Measurements from ENCODE around the gene DARS2.
"Not testable (repeated sequence)": the region's sequence is repeated elsewhere in the genome, so short reads cannot be mapped to it uniquely, and the experiment has no call there.

Gene DARS2

GRCh38 chr1:173823781-173824314, 625 bp upstream of the DARS2 start:
- peaks cover 9 to 11% of the 10 kb centered on the region in 2 donors for H3K4me1 ChIP-seq (ENCODE audit: control insufficient read depth in 1 of 2, insufficient read depth in 2 of 2, low read length in 2 of 2)
- no peaks in the 10 kb centered on the region for H3K9me3 ChIP-seq (ENCODE audit: control insufficient read depth in 1 of 2, low read length in 2 of 2)
- H3K36me3 ChIP-seq (ENCODE audit: control insufficient read depth in 1 of 2, insufficient read depth in 2 of 2, low read length in 2 of 2): peaks cover 0 to 9% of the 10 kb centered on the region in 2 donors
- H3K27me3 ChIP-seq (ENCODE audit: low read depth, low read length): no peaks in the 10 kb centered on the region
- H3K27ac ChIP-seq (ENCODE audit: low read length): peak overlapping the region; percentile 90
- peak overlapping the region; percentile 84 to 96 for H3K4me3 ChIP-seq (ENCODE audit: low read depth in 1 of 2, low read length in 2 of 2)

- no peaks in the 10 kb centered on the region for H3K27me3 ChIP-seq (ENCODE audit: low read depth, low read length)
- H3K27ac ChIP-seq (ENCODE audit: low read length): no peak overlapping the region
- H3K4me1 ChIP-seq (ENCODE audit: control insufficient read depth in 1 of 2, insufficient read depth in 2 of 2, low read length in 2 of 2): peaks cover 9 to 11% of the 10 kb centered on the region in 2 donors
- no peak overlapping the region for H3K4me3 ChIP-seq (ENCODE audit: low read depth in 1 of 2, low read length in 2 of 2)
- H3K9me3 ChIP-seq (ENCODE audit: control insufficient read depth in 1 of 2, low read length in 2 of 2): no peaks in the 10 kb centered on the region
- peaks cover 5 to 26% of the 10 kb centered on the region in 2 donors for H3K36me3 ChIP-seq (ENCODE audit: control insufficient read depth in 1 of 2, insufficient read depth in 2 of 2, low read length in 2 of 2)
These were observed 3.1 kb downstream of the DARS2 start for GRCh38 chr1:173827611-173828010.

- H3K9me3 ChIP-seq (ENCODE audit: control insufficient read depth in 1 of 2, low read length in 2 of 2): no peaks in the 10 kb centered on the region
- H3K36me3 ChIP-seq (ENCODE audit: control insufficient read depth in 1 of 2, insufficient read depth in 2 of 2, low read length in 2 of 2): peaks cover 18 to 43% of the 10 kb centered on the region in 2 donors
- H3K4me1 ChIP-seq (ENCODE audit: control insufficient read depth in 1 of 2, insufficient read depth in 2 of 2, low read length in 2 of 2): no peaks in the 10 kb centered on the region
- no peaks in the 10 kb centered on the region for H3K27me3 ChIP-seq (ENCODE audit: low read depth, low read length)
- no peak overlapping the region for H3K27ac ChIP-seq (ENCODE audit: low read length)
- H3K4me3 ChIP-seq (ENCODE audit: low read depth in 1 of 2, low read length in 2 of 2): no peak overlapping the region
These were observed 8.3 kb downstream of the DARS2 start for GRCh38 chr1:173832748-173833147.

GRCh38 chr1:173852105-173852504, 27.6 kb downstream of the DARS2 start:
- Histone ChIP-seq H3K36me3 (ENCODE audit: control insufficient read depth in 1 of 2, insufficient read depth in 2 of 2, low read length in 2 of 2) (peaks cover 12 to 18% of the 10 kb centered on the region in 2 donors), H3K4me1 (ENCODE audit: control insufficient read depth in 1 of 2, insufficient read depth in 2 of 2, low read length in 2 of 2) (no peaks in the 10 kb centered on the region)

GRCh38 chr1:173853074-173853473, 28.6 kb downstream of the DARS2 start:
- no peak overlapping the region for H3K4me3 ChIP-seq (ENCODE audit: low read depth in 1 of 2, low read length in 2 of 2)
- no peak overlapping the region for H3K27ac ChIP-seq (ENCODE audit: low read length)
- H3K9me3 ChIP-seq (ENCODE audit: control insufficient read depth in 1 of 2, low read length in 2 of 2): no peaks in the 10 kb centered on the region
- no peaks in the 10 kb centered on the region for H3K4me1 ChIP-seq (ENCODE audit: control insufficient read depth in 1 of 2, insufficient read depth in 2 of 2, low read length in 2 of 2)
- peaks cover 21 to 28% of the 10 kb centered on the region in 2 donors for H3K36me3 ChIP-seq (ENCODE audit: control insufficient read depth in 1 of 2, insufficient read depth in 2 of 2, low read length in 2 of 2)
- no peaks in the 10 kb centered on the region for H3K27me3 ChIP-seq (ENCODE audit: low read depth, low read length)

More at GRCh38 chr1:173852105-173852504, 27.6 kb downstream of the DARS2 start:
- no peaks in the 10 kb centered on the region for H3K9me3 ChIP-seq (ENCODE audit: control insufficient read depth in 1 of 2, low read length in 2 of 2)
- H3K27me3 ChIP-seq (ENCODE audit: low read depth, low read length): no peaks in the 10 kb centered on the region
- H3K4me3 ChIP-seq (ENCODE audit: low read depth in 1 of 2, low read length in 2 of 2): no peak overlapping the region
- no peak overlapping the region for H3K27ac ChIP-seq (ENCODE audit: low read length)

- no peak overlapping the region for H3K4me3 ChIP-seq (ENCODE audit: low read depth in 1 of 2, low read length in 2 of 2)
- H3K27me3 ChIP-seq (ENCODE audit: low read depth, low read length): no peaks in the 10 kb centered on the region
- H3K9me3 ChIP-seq (ENCODE audit: control insufficient read depth in 1 of 2, low read length in 2 of 2): no peaks in the 10 kb centered on the region
- H3K27ac ChIP-seq (ENCODE audit: low read length): no peak overlapping the region
- peaks cover 19 to 23% of the 10 kb centered on the region in 2 donors for H3K36me3 ChIP-seq (ENCODE audit: control insufficient read depth in 1 of 2, insufficient read depth in 2 of 2, low read length in 2 of 2)
- H3K4me1 ChIP-seq (ENCODE audit: control insufficient read depth in 1 of 2, insufficient read depth in 2 of 2, low read length in 2 of 2): no peaks in the 10 kb centered on the region
These were observed 31.5 kb downstream of the DARS2 start for GRCh38 chr1:173856014-173856413.

- Histone ChIP-seq H3K36me3 (ENCODE audit: control insufficient read depth in 1 of 2, insufficient read depth in 2 of 2, low read length in 2 of 2) (peaks cover 19 to 20% of the 10 kb centered on the region in 2 donors), H3K4me1 (ENCODE audit: control insufficient read depth in 1 of 2, insufficient read depth in 2 of 2, low read length in 2 of 2) (no peaks in the 10 kb centered on the region), H3K4me3 (ENCODE audit: low read depth in 1 of 2, low read length in 2 of 2) (no peak overlapping the region), H3K27ac (ENCODE audit: low read length) (no peak overlapping the region), H3K27me3 (ENCODE audit: low read depth, low read length) (no peaks in the 10 kb centered on the region), H3K9me3 (ENCODE audit: control insufficient read depth in 1 of 2, low read length in 2 of 2) (no peaks in the 10 kb centered on the region)
These were observed 32.4 kb downstream of the DARS2 start for GRCh38 chr1:173856903-173857302.

GRCh38 chr1:173857363-173857917, 33.0 kb downstream of the DARS2 start:
- Histone ChIP-seq H3K27me3 (ENCODE audit: low read depth, low read length) (no peaks in the 10 kb centered on the region), H3K27ac (ENCODE audit: low read length) (no peak overlapping the region), H3K36me3 (ENCODE audit: control insufficient read depth in 1 of 2, insufficient read depth in 2 of 2, low read length in 2 of 2) (peaks cover 19 to 22% of the 10 kb centered on the region in 2 donors), H3K9me3 (ENCODE audit: control insufficient read depth in 1 of 2, low read length in 2 of 2) (no peaks in the 10 kb centered on the region), H3K4me1 (ENCODE audit: control insufficient read depth in 1 of 2, insufficient read depth in 2 of 2, low read length in 2 of 2) (no peaks in the 10 kb centered on the region), H3K4me3 (ENCODE audit: low read depth in 1 of 2, low read length in 2 of 2) (no peak overlapping the region)

GRCh38 chr1:173859547-173859946, 35.1 kb downstream of the DARS2 start:
- not testable (repeated sequence) for H3K4me1 ChIP-seq (ENCODE audit: control insufficient read depth in 1 of 2, insufficient read depth in 2 of 2, low read length in 2 of 2); H3K9me3 ChIP-seq (ENCODE audit: control insufficient read depth in 1 of 2, low read length in 2 of 2); H3K4me3 ChIP-seq (ENCODE audit: low read depth in 1 of 2, low read length in 2 of 2); H3K27me3 ChIP-seq (ENCODE audit: low read depth, low read length); H3K27ac ChIP-seq (ENCODE audit: low read length)
- H3K36me3 ChIP-seq (ENCODE audit: control insufficient read depth in 1 of 2, insufficient read depth in 2 of 2, low read length in 2 of 2): peaks cover 33 to 38% of the 10 kb centered on the region in 2 donors

- no peaks in the 10 kb centered on the region for H3K9me3 ChIP-seq (ENCODE audit: control insufficient read depth in 1 of 2, low read length in 2 of 2)
- no peaks in the 10 kb centered on the region for H3K27me3 ChIP-seq (ENCODE audit: low read depth, low read length)
- H3K36me3 ChIP-seq (ENCODE audit: control insufficient read depth in 1 of 2, insufficient read depth in 2 of 2, low read length in 2 of 2): peaks cover 35 to 44% of the 10 kb centered on the region in 2 donors
- H3K4me1 ChIP-seq (ENCODE audit: control insufficient read depth in 1 of 2, insufficient read depth in 2 of 2, low read length in 2 of 2): peaks cover 3 to 4% of the 10 kb centered on the region in 2 donors
- H3K4me3 ChIP-seq (ENCODE audit: low read depth in 1 of 2, low read length in 2 of 2): no peak overlapping the region
- H3K27ac ChIP-seq (ENCODE audit: low read length): no peak overlapping the region
These were observed 35.6 kb downstream of the DARS2 start for GRCh38 chr1:173860065-173860464.

- H3K27me3 ChIP-seq (ENCODE audit: low read depth, low read length): no peaks in the 10 kb centered on the region
- peaks cover 46 to 58% of the 10 kb centered on the region in 2 donors for H3K36me3 ChIP-seq (ENCODE audit: control insufficient read depth in 1 of 2, insufficient read depth in 2 of 2, low read length in 2 of 2)
- no peak overlapping the region for H3K27ac ChIP-seq (ENCODE audit: low read length)
- H3K9me3 ChIP-seq (ENCODE audit: control insufficient read depth in 1 of 2, low read length in 2 of 2): no peaks in the 10 kb centered on the region
- H3K4me3 ChIP-seq (ENCODE audit: low read depth in 1 of 2, low read length in 2 of 2): no peak overlapping the region
- H3K4me1 ChIP-seq (ENCODE audit: control insufficient read depth in 1 of 2, insufficient read depth in 2 of 2, low read length in 2 of 2): peaks cover 11 to 14% of the 10 kb centered on the region in 2 donors
These were observed 37.3 kb downstream of the DARS2 start for GRCh38 chr1:173861731-173862145.
